Loucy (cell line): ENCODE results near the gene ANKRD1.

Experiments
- CTCF ChIP-seq: fragments of 200-600 bp; sonication (generic); conservative IDR thresholded peaks from 2 replicates; pipeline ENCODE4 v1.5.1; 2014; ENCODE audit warnings: mild to moderate bottlenecking, antibody characterized with exemption, low read length
- EZH2phosphoT487 ChIP-seq: fragments of 200-600 bp; IDR thresholded peaks from 2 replicates; pipeline ENCODE4 v1.6.1; 2018; ENCODE audit warnings: antibody characterized with exemption, mild to moderate bottlenecking, moderate library complexity, borderline replicate concordance

GRCh38 chr10:90965720-90966119 is 44.8 kb upstream of the ANKRD1 start:
- TF ChIP-seq CTCF (no peak), EZH2phosphoT487 (no peak)
